ENCODE measurements around the gene ATAD1. TPM values are rescaled to one million over a fixed set of nuclear protein-coding genes. Genes with fewer than 3 reads are reported as not detected.

The ATAD1 gene
- total and polyA plus RNA-seq, 9 of the 15 experiments (the other 6 are each of a cell fraction or from before 2014, with no cell fraction given), result 11.3 to 33.8 (median 27.3) TPM

GRCh38 chr10:87850742-87851205, 32.7 kb upstream of the ATAD1 start:
- in situ Hi-C loops (cut with MboI), result loop anchor here (25.0 kb wide), 1 partner anchor 237 kb away; no protein-coding TSS in a partner anchor
- CTCF ChIA-PET (ENCODE audit: low intra/inter-chr PET ratio), result interaction anchor here (0.6 kb wide), 4 partner anchors 264 to 732 kb away, joined by 3 read pairs; partner anchors contain the start of gene RNLS
- H2AFZ ChIP-seq (ENCODE audit: low read depth, low read length), result peak overlapping the region; percentile 64
- DNase-seq (ENCODE audit: extremely low read depth in 1 of 4, low spot score in 3 of 4) (peak; percentile 14 to 66 (median 30)), FAIRE-seq (peak; percentile 96), ATAC-seq (peak; percentile 97)
- no peaks in the 10 kb centered on the region for H3K9me3 ChIP-seq (replicated peaks; ENCODE audit: control insufficient read depth, insufficient read depth, low read depth, low read length)
- no peaks in the 10 kb centered on the region for H3K36me3 ChIP-seq (ENCODE audit: control insufficient read depth, insufficient read depth, low read length)
- POLR2A ChIA-PET, result no interaction called here
- no peaks in the 10 kb centered on the region for H3K27me3 ChIP-seq (ENCODE audit: control insufficient read depth in 2 of 2, insufficient read depth in 2 of 2, low read length in 2 of 2)
- no peaks in the 10 kb centered on the region for H3K79me2 ChIP-seq (ENCODE audit: control insufficient read depth, insufficient read depth, low read length)
- no peak overlapping the region for H3K4me3 ChIP-seq
- 17% methylated on average over 5 of the region's 5 CpGs for WGBS (ENCODE audit: insufficient coverage, low coverage, missing lambda C conversion rate)
- intact Hi-C loops (cut with micrococcal nuclease), result loop anchor here (2.0 to 5.0 kb wide), 2 partner anchors 467 to 702 kb away; no protein-coding TSS in a partner anchor
- no TSS peak for BruUV-seq (replicated peaks)
- H3K4me2 ChIP-seq (ENCODE audit: insufficient read depth, low read length), result no peak overlapping the region
- no peak overlapping the region for H3K27ac ChIP-seq (ENCODE audit: extremely low read depth, low read depth, low read length)
- H3K9me1 ChIP-seq (ENCODE audit: control insufficient read depth, insufficient read depth, low read length), result no peaks in the 10 kb centered on the region
- no peaks in the 10 kb centered on the region for H3K4me1 ChIP-seq (replicated peaks in 1 of 2; ENCODE audit: control insufficient read depth in 2 of 2, insufficient read depth in 2 of 2, low read length in 2 of 2)
- no peak overlapping the region for H3K9ac ChIP-seq (ENCODE audit: insufficient read depth in 1 of 2, low read depth in 2 of 2, low read length in 2 of 2)
- no peaks in the 10 kb centered on the region for H4K20me1 ChIP-seq (replicated peaks; ENCODE audit: control insufficient read depth, insufficient read depth, low read length)
- no peak for TF ChIP-seq BMI1 (IDR thresholded peaks at IDR 0.05; ENCODE audit: low read length)
- no peak for TF ChIP-seq KLF16 (IDR thresholded peaks at IDR 0.05)
- TF ChIP-seq, protein P1, sequence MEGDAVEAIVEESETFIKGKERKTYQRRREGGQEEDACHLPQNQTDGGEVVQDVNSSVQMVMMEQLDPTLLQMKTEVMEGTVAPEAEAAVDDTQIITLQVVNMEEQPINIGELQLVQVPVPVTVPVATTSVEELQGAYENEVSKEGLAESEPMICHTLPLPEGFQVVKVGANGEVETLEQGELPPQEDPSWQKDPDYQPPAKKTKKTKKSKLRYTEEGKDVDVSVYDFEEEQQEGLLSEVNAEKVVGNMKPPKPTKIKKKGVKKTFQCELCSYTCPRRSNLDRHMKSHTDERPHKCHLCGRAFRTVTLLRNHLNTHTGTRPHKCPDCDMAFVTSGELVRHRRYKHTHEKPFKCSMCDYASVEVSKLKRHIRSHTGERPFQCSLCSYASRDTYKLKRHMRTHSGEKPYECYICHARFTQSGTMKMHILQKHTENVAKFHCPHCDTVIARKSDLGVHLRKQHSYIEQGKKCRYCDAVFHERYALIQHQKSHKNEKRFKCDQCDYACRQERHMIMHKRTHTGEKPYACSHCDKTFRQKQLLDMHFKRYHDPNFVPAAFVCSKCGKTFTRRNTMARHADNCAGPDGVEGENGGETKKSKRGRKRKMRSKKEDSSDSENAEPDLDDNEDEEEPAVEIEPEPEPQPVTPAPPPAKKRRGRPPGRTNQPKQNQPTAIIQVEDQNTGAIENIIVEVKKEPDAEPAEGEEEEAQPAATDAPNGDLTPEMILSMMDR (IDR thresholded peaks at IDR 0.05 in 2 of 3, conservative IDR thresholded peaks at IDR 0.05 in 1 of 3; ENCODE audit: insufficient read depth in 2 of 3, low read depth in 1 of 3, low read length in 3 of 3), result peak; percentile 62 to 66 (median 63)
- peak; percentile 33; the same call in 1 of the 2 replicates for TF ChIP-seq C11orf30 (IDR thresholded peaks at IDR 0.05; ENCODE audit: low read depth)
- peak; percentile 39; the same call in 1 of the 2 replicates for TF ChIP-seq NFE2 (IDR thresholded peaks at IDR 0.05; ENCODE audit: low read depth)
- TF ChIP-seq CHCHD3 (CRISPR knock-in tag; IDR thresholded peaks at IDR 0.05), result no peak
- TF ChIP-seq DEAF1 (CRISPR knock-in tag; IDR thresholded peaks at IDR 0.05), result 0 out of 2 replicates have a peak, but pooled peaks have one; percentile 35
- no peak for TF ChIP-seq USF1 (CRISPR knock-in tag; IDR thresholded peaks at IDR 0.05)
- TF ChIP-seq ARID1B (IDR thresholded peaks at IDR 0.05), result no peak
